ENCODE data around the gene CLEC16A.

DNA sequence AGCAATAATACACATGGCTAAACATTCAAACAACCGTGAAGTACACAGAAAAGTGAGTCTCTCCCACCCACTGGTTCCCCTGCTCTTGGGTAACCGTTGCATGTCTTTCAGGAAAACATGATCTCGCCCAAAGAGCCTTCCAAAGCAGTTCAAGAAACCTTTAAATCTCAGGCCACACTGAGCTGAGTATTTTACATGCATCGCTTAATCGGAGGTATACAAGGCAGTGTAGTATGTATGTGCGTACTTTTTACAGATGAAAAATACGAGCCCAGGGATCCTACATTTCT lies 1.4 kb upstream of the CLEC16A start:
- TF ChIP-seq POLR2A (IDR thresholded peaks at IDR 0.05; ENCODE audit: low read length) (no peak), GATA1 (IDR thresholded peaks at IDR 0.05; ENCODE audit: low read depth, low read length) (no peak)
